HG02852 (cell line): Measurements from ENCODE around the gene FARP1.
"Not testable (repeated sequence)": the region's sequence is repeated elsewhere in the genome, so short reads cannot be mapped to it uniquely, and the experiment has no call there.

ENCODE experiments used
- ATAC-seq: cut with Tn5 transposase; IDR thresholded peaks from one replicate; pipeline ENCODE4 v1.9.1; 2021; ENCODE audit warnings: mild to moderate bottlenecking, moderate library complexity; ENCODE audit not compliant: unreplicated experiment

Gene FARP1

DNA sequence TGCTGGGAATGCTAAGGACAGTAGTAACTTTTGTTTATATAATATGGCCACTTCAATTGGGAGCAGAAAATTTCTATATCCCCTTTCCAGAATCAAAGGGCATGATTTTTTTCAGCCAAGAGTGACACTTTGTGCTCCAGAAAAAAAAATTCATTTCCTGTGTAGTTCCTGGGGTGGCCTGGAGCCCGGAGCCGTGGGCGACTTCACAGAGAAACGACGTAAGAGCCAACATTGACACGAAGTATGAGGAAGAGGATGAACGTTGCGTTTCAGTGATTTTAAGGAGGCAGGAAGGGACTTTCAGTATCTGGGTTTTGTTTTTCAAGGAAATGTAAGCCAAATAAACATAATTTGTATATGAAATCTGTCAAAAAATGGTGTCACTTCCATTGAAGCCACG is 246.4 kb downstream of the FARP1 start:
- no peak for ATAC-seq

GRCh38 chr13:98390086-98390715 is 247.3 kb downstream of the FARP1 start:
- no peak for ATAC-seq

- ATAC-seq = no peak
Observed at GRCh38 chr13:98393873-98394272, 251.0 kb downstream of the FARP1 start.

GRCh38 chr13:98394820-98395510 is 252.1 kb downstream of the FARP1 start:
- ATAC-seq = no peak

DNA sequence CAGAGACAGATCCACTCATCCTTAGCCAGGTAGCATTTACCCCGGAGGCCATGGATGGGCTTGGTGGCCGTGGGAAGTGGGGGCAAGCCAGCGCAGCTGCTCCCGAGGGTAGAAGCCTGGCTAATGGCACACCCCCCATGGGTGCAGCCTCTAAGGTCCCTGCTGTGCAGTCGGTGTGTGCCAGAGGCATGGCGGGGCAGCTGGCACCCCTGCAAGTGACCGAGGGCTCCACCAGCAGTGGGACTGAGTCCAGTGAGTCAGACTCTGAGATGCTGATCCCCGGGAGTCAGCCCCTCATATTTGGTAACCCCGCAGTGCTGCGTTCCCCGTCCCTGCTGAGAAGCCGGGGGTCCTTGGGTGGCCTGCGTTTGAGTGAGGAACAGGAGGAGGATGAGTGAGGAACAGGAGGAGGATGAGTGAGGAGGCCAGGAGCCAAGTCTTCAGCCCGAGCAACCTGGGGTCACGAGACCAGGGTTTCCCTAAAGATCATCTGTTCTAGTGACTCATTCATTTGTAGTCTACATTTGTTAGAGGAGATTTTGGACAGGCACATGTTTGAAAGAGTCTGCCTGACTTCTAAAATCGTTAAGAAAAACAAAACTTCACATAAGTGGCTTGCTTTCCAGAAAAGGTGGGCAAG is 253.3 kb downstream of the FARP1 start:
- ATAC-seq = no peak

GRCh38 chr13:98397221-98397620 is 254.3 kb downstream of the FARP1 start:
- no peak for ATAC-seq

DNA sequence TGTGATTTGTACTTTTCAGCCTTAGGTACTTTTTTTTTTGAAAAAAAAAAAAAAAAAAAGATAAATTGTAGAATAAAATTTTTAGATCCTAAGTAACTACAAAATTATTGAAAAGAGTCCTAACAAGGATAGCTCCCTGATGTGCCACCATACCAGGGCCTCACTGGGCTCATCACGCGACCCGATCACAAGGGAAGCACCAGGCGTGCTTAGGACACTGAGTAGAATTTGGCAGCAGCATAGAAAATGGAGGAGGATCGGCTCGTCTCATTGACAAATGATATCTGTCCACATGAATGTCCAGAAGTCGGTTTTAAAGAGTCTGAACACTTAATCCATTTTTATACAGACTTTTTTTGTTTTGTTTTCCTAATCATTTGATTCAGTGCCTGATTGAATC is 255.0 kb downstream of the FARP1 start:
- ATAC-seq = no peak

- ATAC-seq = no peak
Observed at GRCh38 chr13:98398581-98398980, 255.7 kb downstream of the FARP1 start.

DNA sequence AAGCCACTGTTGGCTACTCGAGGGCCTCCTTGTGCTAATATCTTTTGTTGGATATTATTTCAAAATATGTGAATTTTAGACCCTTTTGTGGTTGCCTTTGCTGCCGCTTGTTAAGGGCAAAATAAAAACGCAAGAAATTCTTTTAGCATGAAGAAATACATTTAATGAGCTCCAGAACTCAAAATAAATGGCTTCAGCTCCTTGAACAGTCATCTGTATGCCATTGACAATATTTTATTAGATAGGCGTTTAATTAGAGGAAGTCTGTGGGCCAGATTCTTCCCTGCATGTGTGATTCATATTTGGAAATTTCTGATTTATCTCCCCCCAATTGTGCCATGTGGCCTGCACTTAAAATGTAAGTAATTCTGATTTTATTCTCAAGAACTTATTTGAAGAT is 256.9 kb downstream of the FARP1 start:
- no peak for ATAC-seq

DNA sequence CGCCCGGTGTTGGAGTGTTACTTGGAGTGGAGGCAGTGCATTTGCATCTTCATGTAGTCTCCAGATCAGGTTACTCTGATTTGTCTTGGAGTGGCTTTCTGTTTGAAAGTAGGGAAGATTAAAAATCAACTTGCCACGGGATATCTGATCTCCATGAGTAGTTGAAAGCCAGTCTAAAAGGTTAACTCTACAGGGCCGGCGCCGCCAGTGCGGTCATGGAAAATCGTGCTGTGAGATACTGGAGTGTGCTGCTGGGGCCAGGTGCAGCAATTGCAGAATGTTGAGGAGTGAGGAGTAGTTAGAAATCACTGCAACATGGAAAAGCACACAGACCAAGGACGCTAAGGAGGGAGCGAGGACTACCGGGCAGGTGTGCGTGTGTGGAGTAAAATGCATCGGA is 259.0 kb downstream of the FARP1 start:
- no peak for ATAC-seq

GRCh38 chr13:98403076-98403475 is 260.2 kb downstream of the FARP1 start:
- ATAC-seq = no peak

GRCh38 chr13:98405107-98405571 is 262.2 kb downstream of the FARP1 start:
- ATAC-seq = no peak

DNA sequence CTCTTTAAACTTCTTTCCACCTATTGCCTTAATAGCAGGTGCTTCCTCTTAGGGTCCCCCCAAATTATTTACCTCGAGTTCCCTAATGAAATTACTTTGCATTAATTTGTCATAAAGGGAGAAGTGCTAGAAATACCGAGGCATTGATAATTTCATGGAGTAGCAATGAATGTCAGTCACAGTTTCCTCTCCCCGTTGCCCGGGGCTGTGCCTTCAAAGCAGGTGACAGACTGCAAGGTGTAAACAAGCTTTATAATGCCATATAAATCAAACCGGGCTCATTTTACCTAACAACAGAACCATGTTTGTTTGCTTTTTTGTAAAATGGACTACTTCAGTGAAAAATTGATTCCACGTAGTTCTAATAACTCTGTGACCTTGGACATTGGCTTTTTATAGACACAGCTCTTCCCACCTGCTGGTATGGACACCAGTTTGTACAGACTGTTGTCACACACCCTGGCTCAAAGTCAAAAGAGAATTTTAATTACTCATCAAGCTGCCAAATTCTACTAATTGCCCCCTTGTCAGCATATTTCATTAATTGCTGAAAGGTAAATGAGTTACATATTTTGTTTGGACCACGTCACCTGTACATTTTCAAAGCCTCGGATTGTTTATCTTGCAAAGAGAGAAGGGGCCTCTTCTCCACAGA is 262.9 kb downstream of the FARP1 start:
- no peak for ATAC-seq

GRCh38 chr13:98406427-98406826 is 263.5 kb downstream of the FARP1 start:
- ATAC-seq = no peak

DNA sequence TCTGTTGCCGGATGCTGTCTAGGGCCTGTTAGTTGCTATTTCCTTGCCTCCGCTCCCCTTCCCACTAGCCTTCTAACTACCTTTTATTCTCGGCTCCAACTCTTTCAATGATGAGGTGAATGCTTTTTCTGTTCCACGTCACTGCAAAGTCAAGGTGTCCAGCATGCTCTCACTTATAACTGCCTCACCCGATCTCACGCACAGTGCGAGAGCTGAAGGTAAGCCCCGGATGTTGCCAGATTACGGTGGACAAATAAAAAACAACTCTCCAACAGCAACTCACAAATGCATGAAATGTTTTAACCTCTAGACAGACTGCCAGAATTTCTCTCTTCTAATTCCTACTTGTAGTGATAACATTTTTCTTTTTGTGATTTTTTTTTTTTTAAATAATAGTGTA is 264.1 kb downstream of the FARP1 start:
- no peak for ATAC-seq

GRCh38 chr13:98407575-98407974 is 264.7 kb downstream of the FARP1 start:
- ATAC-seq = no peak

DNA sequence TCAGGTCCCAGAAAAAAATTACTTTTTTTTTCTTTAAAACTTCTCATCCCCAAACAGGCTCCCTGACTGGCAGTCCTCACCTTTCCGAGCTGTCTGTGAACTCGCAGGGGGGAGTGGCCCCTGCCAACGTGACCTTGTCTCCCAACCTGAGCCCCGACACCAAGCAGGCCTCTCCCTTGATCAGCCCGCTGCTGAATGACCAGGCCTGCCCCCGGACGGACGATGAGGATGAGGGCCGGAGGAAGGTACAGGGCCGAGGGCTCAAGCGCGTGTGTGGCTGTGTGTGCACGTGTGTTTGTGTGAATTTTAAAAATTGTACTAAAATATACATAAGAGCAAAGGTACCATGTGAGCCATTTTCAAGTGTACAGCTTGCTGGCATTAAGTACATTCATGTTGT is 266.4 kb downstream of the FARP1 start:
- ATAC-seq = no peak

DNA sequence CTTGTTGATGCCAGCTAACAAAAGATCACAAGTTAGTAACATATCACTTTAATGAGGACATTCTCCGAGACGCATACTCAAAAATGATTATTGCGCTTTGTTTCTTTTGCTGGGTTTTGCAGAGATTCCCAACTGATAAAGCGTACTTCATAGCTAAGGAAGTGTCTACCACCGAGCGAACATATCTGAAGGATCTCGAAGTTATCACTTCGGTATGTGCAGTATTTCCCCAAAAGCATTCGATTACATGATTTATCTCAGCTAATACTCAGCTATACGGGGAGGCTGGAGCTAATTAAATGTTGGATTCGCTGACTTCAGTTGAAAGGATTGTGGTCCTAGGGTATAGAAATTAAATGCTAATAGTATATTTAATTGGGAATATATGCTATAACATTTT is 267.7 kb downstream of the FARP1 start:
- ATAC-seq = no peak

DNA sequence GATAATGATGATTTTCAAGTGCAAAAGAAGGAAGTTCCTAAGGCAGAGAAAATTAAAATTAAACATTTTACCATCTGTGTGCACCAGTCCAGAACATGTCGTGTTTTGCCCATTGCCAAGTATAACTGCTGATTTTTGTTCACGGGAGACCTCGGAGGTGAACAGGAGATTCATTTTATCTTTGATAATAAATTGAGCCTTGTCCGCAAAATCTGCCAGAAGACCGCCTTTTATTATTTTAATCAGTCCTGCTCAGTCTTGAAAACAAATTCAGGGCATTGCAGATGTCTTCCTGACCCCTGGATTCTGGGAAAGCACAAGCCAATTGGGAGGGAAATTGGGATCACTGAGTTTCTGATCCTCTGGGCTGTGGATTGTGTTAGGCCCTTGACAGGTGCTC is 268.1 kb downstream of the FARP1 start:
- ATAC-seq = no peak

DNA sequence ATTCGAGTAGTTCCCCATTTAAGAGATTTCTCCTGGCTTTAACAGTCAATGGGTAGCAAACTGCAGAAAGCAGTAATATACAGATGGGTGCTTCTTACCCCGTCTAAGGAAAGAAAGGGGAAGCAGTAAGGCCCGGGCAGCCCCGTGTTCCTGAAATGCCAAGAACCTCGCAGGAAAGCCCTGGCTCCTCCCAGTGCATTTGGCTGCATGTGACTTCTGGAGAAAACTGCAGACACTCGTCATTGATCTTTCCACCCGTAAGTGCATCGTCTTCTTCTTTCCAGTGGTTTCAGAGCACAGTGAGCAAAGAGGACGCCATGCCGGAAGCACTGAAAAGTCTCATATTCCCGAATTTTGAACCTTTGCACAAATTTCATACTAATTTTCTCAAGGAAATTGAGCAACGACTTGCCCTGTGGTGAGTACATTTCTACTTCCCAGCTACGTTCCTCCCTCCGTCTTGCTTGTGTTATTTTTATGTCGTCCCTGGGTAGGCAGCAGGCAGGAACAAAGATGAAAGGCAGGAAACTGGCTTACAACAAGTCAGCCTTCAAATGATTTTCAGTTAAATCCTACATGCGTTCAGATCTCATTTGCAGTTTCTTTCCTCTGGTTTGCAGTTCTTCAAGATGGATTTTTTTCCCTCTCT is 268.8 kb downstream of the FARP1 start:
- no peak for ATAC-seq

DNA sequence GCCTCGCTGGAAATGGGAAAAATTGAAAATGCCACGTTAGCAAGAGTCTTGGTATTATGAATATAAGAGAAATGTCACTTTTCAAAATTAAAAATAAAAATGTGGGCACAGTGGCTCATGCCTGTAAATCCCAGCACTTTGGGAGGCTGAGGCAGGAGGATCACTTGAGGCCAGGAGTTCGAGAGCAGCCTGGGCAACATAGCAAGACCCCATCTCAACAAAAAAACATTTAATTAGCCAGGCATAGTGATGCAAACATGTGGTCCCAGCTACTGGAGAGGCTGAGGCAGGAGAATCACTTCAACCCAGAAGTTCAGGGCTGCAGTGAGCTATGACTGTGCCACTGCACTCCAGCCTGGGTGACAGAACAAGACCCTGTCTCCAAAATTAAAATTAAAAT is 270.4 kb downstream of the FARP1 start:
- not testable (repeated sequence) for ATAC-seq
